Naive thymus-derived CD4-positive, alpha-beta T cell (primary cell): Measurements from ENCODE around the gene OSBPL10. TPM values are rescaled to one million over a fixed set of nuclear protein-coding genes. Genes with fewer than 3 reads are reported as not detected.

Source experiments
- ATAC-seq: fragments of 150-1000 bp; cut with Tn5 transposase; 2 replicates; pipeline ENCODE4 v1.10.0; 2021; ENCODE audit warnings: mild to moderate bottlenecking, moderate library complexity
- CTCF ChIA-PET: fragments of 350-600 bp; sonication (Branson Sonifier 250); formaldehyde crosslinking; loops from one replicate; lab custom pipeline; 2021; ENCODE audit warnings: antibody characterized with exemption; lab: Charles Lee
- POLR2A ChIA-PET: fragments of 350-600 bp; sonication (Branson Sonifier 250); formaldehyde crosslinking; loops from one replicate; lab custom pipeline; 2021; ENCODE audit warnings: antibody characterized with exemption, inconsistent platforms; lab: Charles Lee
- DNase-seq, 9 donors: peaks; one replicate each; pipeline versions ENCODE4 v3.0.0 to v3.0.0-alpha.2; 2020 to 2022; ENCODE audit warnings: mixed read lengths in 1 of 9
- H3K27ac ChIP-seq: one replicate; pipeline ENCODE4 v1.7.0; 2013; ENCODE audit warnings: mild to moderate bottlenecking, low read depth, low read length, moderate library complexity
- H3K27me3 ChIP-seq, 2 donors: one replicate each; pipeline ENCODE4 v1.7.0; 2013; ENCODE audit warnings: low read length in 2 of 2, mild to moderate bottlenecking in 2 of 2, moderate library complexity in 2 of 2; ENCODE audit not compliant: control insufficient read depth in 2 of 2, insufficient read depth in 2 of 2
- H3K36me3 ChIP-seq, 3 experiments: 1 replicate in 2 of 3; 2 replicates in 1 of 3; pipeline ENCODE4 v1.7.0; 2013; ENCODE audit warnings: low read length in 3 of 3, mild to moderate bottlenecking in 3 of 3, moderate library complexity in 1 of 3; ENCODE audit not compliant: insufficient read depth in 3 of 3, control insufficient read depth in 2 of 3
- H3K4me1 ChIP-seq, 2 donors: one replicate each; pipeline ENCODE4 v1.7.0; 2013; ENCODE audit warnings: low read length in 2 of 2, mild to moderate bottlenecking in 2 of 2, moderate library complexity in 1 of 2; ENCODE audit not compliant: control insufficient read depth in 2 of 2, insufficient read depth in 2 of 2
- H3K4me3 ChIP-seq: 2 replicates; pipeline ENCODE4 v1.7.0; 2013; ENCODE audit warnings: mild to moderate bottlenecking, low read length
- H3K9me3 ChIP-seq, 3 experiments: 1 replicate in 2 of 3; 2 replicates in 1 of 3; pipeline ENCODE4 v1.7.0; 2013; ENCODE audit warnings: low read length in 3 of 3; ENCODE audit not compliant: control insufficient read depth in 2 of 3
- H3K27ac Mint-ChIP-seq, 9 donors: one replicate each; pipeline ENCODE4 v1.8.0; 2020 to 2022; ENCODE audit warnings: mixed read lengths in 9 of 9, mild to moderate bottlenecking in 8 of 9, moderate library complexity in 5 of 9, inconsistent platforms in 2 of 9
- H3K27me3 Mint-ChIP-seq, 5 donors: one replicate each; pipeline ENCODE4 v1.8.0; 2021 to 2022; ENCODE audit warnings: mixed read lengths in 5 of 5, mild to moderate bottlenecking in 1 of 5
- H3K36me3 Mint-ChIP-seq, 5 donors: one replicate each; pipeline ENCODE4 v1.8.0; 2020 to 2022; ENCODE audit warnings: mixed read lengths in 5 of 5, mild to moderate bottlenecking in 3 of 5, inconsistent platforms in 1 of 5
- H3K4me1 Mint-ChIP-seq, 7 donors: one replicate each; pipeline ENCODE4 v1.8.0; 2020 to 2022; ENCODE audit warnings: mixed read lengths in 7 of 7, mild to moderate bottlenecking in 3 of 7, inconsistent platforms in 1 of 7
- H3K4me3 Mint-ChIP-seq, 10 donors: one replicate each; pipeline ENCODE4 v1.8.0; 2020 to 2022; ENCODE audit warnings: mild to moderate bottlenecking in 10 of 10, mixed read lengths in 10 of 10, moderate library complexity in 6 of 10, inconsistent platforms in 2 of 10
- H3K9me3 Mint-ChIP-seq, 11 donors: one replicate each; pipeline ENCODE4 v1.8.0; 2020 to 2022; ENCODE audit warnings: mixed read lengths in 11 of 11, mild to moderate bottlenecking in 4 of 11, inconsistent platforms in 1 of 11, moderate library complexity in 1 of 11
- intact Hi-C, 2 donors: fragments of 100-400 bp; cut with micrococcal nuclease; formaldehyde crosslinking; loops; one replicate each; pipeline ENCODE4 v1.15.1; 2023
- polyA plus RNA-seq, 2 donors: library from polyadenylated mRNA; unstranded; fragments of 300-500 nt; fragmentation: Illumina TruSeq; gene quantifications; one replicate each; pipeline ENCODE4 v1.2.3, GENCODE V29; 2021
- total RNA-seq, 6 experiments: library from RNA in 5 of 6; stranded (reverse) in 5 of 6; gene quantifications; 1 replicate in 5 of 6; 2 replicates in 1 of 6; pipeline ENCODE4 v1.2.3 and lab custom pipeline; 2021 to 2026

The OSBPL10 gene
- total and polyA plus RNA-seq, 7 experiments from 2014 or later: 0.15 to 6.8 (median 0.59) TPM

GRCh38 chr3:31699309-31699953 lies 281.6 kb downstream of the OSBPL10 start:
- no peak overlapping the region for H3K4me3 Mint-ChIP-seq
- H3K4me1 Mint-ChIP-seq: peaks cover 0 to 1% (median 0%) of the 10 kb centered on the region in 7 donors
- POLR2A ChIA-PET: no interaction called here
- H3K36me3 Mint-ChIP-seq: peaks cover 0 to 6% (median 0%) of the 10 kb centered on the region in 5 donors
- Histone ChIP-seq H3K27ac (no peak overlapping the region), H3K36me3 (no peaks in the 10 kb centered on the region), H3K27me3 (peaks cover 0 to 1% of the 10 kb centered on the region in 2 donors), H3K4me3 (no peak overlapping the region), H3K9me3 (no peaks in the 10 kb centered on the region), H3K4me1 (no peaks in the 10 kb centered on the region)
- CTCF ChIA-PET: no interaction called here
- ATAC-seq (no peak), DNase-seq (no peak)
- H3K9me3 Mint-ChIP-seq: peaks cover 0 to 5% (median 0%) of the 10 kb centered on the region in 11 donors
- no peak overlapping the region for H3K27ac Mint-ChIP-seq
- peaks cover 0 to 20% (median 8%) of the 10 kb centered on the region in 5 donors for H3K27me3 Mint-ChIP-seq
- intact Hi-C loops: loop anchor here in 1 of 2 donors (1.0 to 5.0 kb wide), 2 partner anchors 132 to 931 kb away; no protein-coding TSS in a partner anchor

DNA sequence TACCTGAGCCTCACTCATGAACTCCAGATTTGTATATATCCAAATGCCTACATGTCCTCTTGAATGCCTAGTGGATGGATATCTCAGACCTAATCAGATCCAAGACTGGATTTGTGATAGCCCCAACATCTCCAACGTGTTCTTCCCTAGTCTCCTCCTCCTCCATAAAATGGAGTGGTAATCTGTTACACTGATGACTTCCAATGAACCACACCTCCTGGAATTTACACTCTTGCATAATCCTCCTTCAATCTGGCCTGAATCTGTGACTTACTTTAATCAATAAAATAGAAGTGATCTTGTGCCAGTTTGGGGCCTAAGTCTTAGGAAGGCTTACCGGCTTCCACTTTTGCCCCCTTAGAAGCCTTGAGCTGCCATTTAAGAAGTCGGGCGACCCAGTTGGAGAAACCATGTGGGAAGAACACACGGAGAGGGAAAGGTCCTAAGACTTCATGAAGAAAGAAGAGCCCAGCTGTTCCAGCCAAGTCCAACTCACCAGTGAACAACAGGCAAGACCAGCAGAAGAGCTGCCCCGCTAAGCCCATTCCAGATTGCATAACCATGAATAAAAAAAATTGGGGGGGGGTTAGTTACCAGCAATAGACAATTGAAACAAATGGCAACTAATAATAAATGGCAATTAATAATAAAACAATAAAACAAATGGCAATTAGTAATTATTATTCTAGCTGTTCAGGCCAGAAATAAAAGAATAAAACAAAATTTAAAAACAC lies 284.1 kb downstream of the OSBPL10 start:
- no peak overlapping the region for H3K27ac ChIP-seq
- H3K36me3 ChIP-seq: no peaks in the 10 kb centered on the region
- Mint-ChIP-seq H3K27ac (no peak overlapping the region), H3K4me3 (no peak overlapping the region), H3K4me1 (peaks cover 0 to 1% (median 0%) of the 10 kb centered on the region in 7 donors), H3K36me3 (peaks cover 0 to 6% (median 0%) of the 10 kb centered on the region in 5 donors), H3K27me3 (peaks cover 0 to 5% (median 0%) of the 10 kb centered on the region in 5 donors), H3K9me3 (peaks cover 0 to 5% (median 0%) of the 10 kb centered on the region in 11 donors)
- no peak overlapping the region for H3K4me3 ChIP-seq
- no peaks in the 10 kb centered on the region for H3K27me3 ChIP-seq
- H3K9me3 ChIP-seq: no peaks in the 10 kb centered on the region
- no peak for DNase-seq
- POLR2A ChIA-PET: no interaction called here
- no peaks in the 10 kb centered on the region for H3K4me1 ChIP-seq
- intact Hi-C loops: loop anchor here in 1 of 2 donors (5.0 kb wide), 1 partner anchor 130 kb away; no protein-coding TSS in a partner anchor
- no peak for ATAC-seq
- CTCF ChIA-PET: interaction anchor here (0.6 kb wide), 1 partner anchor 117 kb away, joined by 3 read pairs; no protein-coding TSS in a partner anchor

- Mint-ChIP-seq H3K9me3 (peaks cover 0 to 8% (median 0%) of the 10 kb centered on the region in 11 donors), H3K27ac (no peak overlapping the region), H3K4me1 (peaks cover 0 to 1% (median 0%) of the 10 kb centered on the region in 7 donors), H3K4me3 (no peak overlapping the region), H3K27me3 (peaks cover 0 to 1% (median 0%) of the 10 kb centered on the region in 5 donors), H3K36me3 (peaks cover 0 to 6% (median 0%) of the 10 kb centered on the region in 5 donors)
- Histone ChIP-seq H3K9me3 (no peaks in the 10 kb centered on the region), H3K4me1 (no peaks in the 10 kb centered on the region), H3K36me3 (no peaks in the 10 kb centered on the region), H3K27ac (no peak overlapping the region), H3K27me3 (no peaks in the 10 kb centered on the region), H3K4me3 (no peak overlapping the region)
- ATAC-seq (no peak), DNase-seq (no peak)
- ChIA-PET POLR2A (no interaction called here), CTCF (interaction anchor here (0.9 to 1.2 kb wide), 4 partner anchors 24 to 926 kb away, joined by 3 read pairs; no protein-coding TSS in a partner anchor)
- intact Hi-C loops: loop anchor here in 1 of 2 donors (5.0 kb wide), 1 partner anchor 129 kb away; no protein-coding TSS in a partner anchor
These were observed 285.1 kb downstream of the OSBPL10 start for GRCh38 chr3:31696009-31696297.

- Histone ChIP-seq H3K27me3 (no peaks in the 10 kb centered on the region), H3K9me3 (no peaks in the 10 kb centered on the region), H3K36me3 (no peaks in the 10 kb centered on the region), H3K27ac (no peak overlapping the region), H3K4me1 (no peaks in the 10 kb centered on the region), H3K4me3 (no peak overlapping the region)
- H3K4me1 Mint-ChIP-seq: peaks cover 0 to 1% (median 0%) of the 10 kb centered on the region in 7 donors
- H3K27me3 Mint-ChIP-seq: no peaks in the 10 kb centered on the region
- ATAC-seq: peak; percentile 52
- ChIA-PET POLR2A (interaction anchor here (0.6 kb wide), 1 partner anchor 1493 kb away, joined by 3 read pairs; no protein-coding TSS in a partner anchor), CTCF (interaction anchor here (0.5 to 1.2 kb wide), 6 partner anchors 24 to 925 kb away, joined by 3 read pairs; no protein-coding TSS in a partner anchor)
- no peak overlapping the region for H3K27ac Mint-ChIP-seq
- H3K4me3 Mint-ChIP-seq: no peak overlapping the region
- peak in 6 of 9 donors; percentile 11 to 42 (median 36) for DNase-seq
- intact Hi-C loops: loop anchor here (1.0 to 5.0 kb wide), 6 partner anchors 85 to 927 kb away; no protein-coding TSS in a partner anchor
- H3K36me3 Mint-ChIP-seq: peaks cover 0 to 8% (median 0%) of the 10 kb centered on the region in 5 donors
- peaks cover 0 to 8% (median 0%) of the 10 kb centered on the region in 11 donors for H3K9me3 Mint-ChIP-seq
These were observed 285.6 kb downstream of the OSBPL10 start for GRCh38 chr3:31695280-31696008.

DNA sequence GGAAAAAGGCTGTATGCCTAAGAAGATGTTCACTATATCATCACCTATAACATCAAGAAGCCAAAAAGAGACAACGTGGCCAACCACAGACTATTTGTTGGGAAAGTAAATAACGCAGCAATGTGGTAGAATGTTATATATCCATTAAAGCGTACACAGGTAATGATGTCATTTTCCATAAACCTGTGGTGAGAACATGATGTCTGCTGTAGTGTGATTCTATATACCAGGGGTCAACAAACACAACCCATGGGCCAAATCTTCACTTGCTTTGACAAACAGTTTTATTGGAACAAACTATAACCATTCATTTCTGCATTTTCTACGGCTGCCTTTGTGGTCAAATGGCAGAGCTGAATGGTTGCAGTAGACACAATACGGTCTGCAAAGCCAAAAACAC lies 287.7 kb downstream of the OSBPL10 start:
- H3K27ac Mint-ChIP-seq: no peak overlapping the region
- no peak overlapping the region for H3K27ac ChIP-seq
- H3K4me1 Mint-ChIP-seq: peaks cover 0 to 4% (median 2%) of the 10 kb centered on the region in 7 donors
- POLR2A ChIA-PET: no interaction called here
- intact Hi-C loops: no loop called here
- H3K4me1 ChIP-seq: no peaks in the 10 kb centered on the region
- CTCF ChIA-PET: no interaction called here
- no peaks in the 10 kb centered on the region for H3K9me3 ChIP-seq
- DNase-seq: no peak
- H3K4me3 ChIP-seq: no peak overlapping the region
- no peaks in the 10 kb centered on the region for H3K36me3 ChIP-seq
- peaks cover 0 to 12% (median 4%) of the 10 kb centered on the region in 5 donors for H3K36me3 Mint-ChIP-seq
- no peak for ATAC-seq
- H3K9me3 Mint-ChIP-seq: peaks cover 0 to 16% (median 3%) of the 10 kb centered on the region in 11 donors
- no peak overlapping the region for H3K4me3 Mint-ChIP-seq
- H3K27me3 Mint-ChIP-seq: no peaks in the 10 kb centered on the region
- no peaks in the 10 kb centered on the region for H3K27me3 ChIP-seq

- intact Hi-C loops: no loop called here
- ChIA-PET POLR2A (no interaction called here), CTCF (no interaction called here)
- H3K9me3 ChIP-seq: no peaks in the 10 kb centered on the region
- no peak overlapping the region for H3K27ac ChIP-seq
- Mint-ChIP-seq H3K4me1 (peaks cover 0 to 7% (median 4%) of the 10 kb centered on the region in 7 donors), H3K27me3 (no peaks in the 10 kb centered on the region), H3K27ac (no peak overlapping the region), H3K9me3 (peaks cover 0 to 16% (median 5%) of the 10 kb centered on the region in 11 donors), H3K36me3 (peaks cover 0 to 12% (median 4%) of the 10 kb centered on the region in 5 donors), H3K4me3 (no peak overlapping the region)
- ATAC-seq (no peak), DNase-seq (no peak)
- H3K36me3 ChIP-seq: no peaks in the 10 kb centered on the region
- no peaks in the 10 kb centered on the region for H3K27me3 ChIP-seq
- H3K4me1 ChIP-seq: no peaks in the 10 kb centered on the region
- no peak overlapping the region for H3K4me3 ChIP-seq
These were observed 288.3 kb downstream of the OSBPL10 start for GRCh38 chr3:31692751-31693150.
